PC-3 (cell line): ENCODE data around the gene LAMA2.

ENCODE experiments used
- EZH2phosphoT487 ChIP-seq: fragments of 300-600 bp; sonication (generic); IDR thresholded peaks from 2 replicates; pipeline ENCODE4 v1.6.1; 2018; ENCODE audit warnings: mild to moderate bottlenecking, antibody characterized with exemption, low read length, borderline replicate concordance
- TF ChIP-seq, protein P1 (sequence below): fragments of 300-600 bp; sonication (generic); conservative IDR thresholded peaks from 2 replicates; pipeline ENCODE4 v1.5.1; 2017; ENCODE audit warnings: antibody characterized with exemption, low read depth, mild to moderate bottlenecking, low read length

DNA sequence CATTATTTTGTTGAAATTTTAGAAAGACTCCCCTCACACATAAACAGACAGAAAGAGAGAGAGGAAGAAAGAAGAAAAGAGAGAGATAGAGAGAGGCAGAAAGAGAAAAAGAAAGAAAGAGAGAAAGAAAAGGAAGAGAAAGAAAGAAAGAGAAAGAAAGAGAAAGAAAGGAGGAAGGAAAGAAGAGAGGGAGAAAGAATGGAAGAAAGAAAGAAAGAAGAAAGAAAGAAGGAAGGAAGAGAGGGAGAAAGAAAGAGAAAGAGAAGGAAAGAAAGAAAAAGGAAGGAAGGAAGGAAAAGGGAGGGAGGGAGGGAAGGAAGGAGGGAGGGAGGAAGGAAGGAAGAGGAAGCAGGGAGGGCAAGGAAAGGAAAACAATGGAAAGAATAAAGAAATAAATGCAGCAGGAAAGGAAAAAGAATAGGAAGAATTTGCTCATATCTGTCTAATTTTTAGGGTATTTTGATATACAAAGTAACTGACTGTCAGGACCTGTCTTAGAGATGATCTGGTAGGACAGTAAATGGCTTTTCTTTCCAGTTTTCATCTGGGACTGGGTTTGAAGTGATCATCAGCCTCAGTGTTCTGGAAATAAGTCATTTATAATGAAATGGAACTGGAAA lies 325.6 kb downstream of the LAMA2 start:
- TF ChIP-seq, protein P1, sequence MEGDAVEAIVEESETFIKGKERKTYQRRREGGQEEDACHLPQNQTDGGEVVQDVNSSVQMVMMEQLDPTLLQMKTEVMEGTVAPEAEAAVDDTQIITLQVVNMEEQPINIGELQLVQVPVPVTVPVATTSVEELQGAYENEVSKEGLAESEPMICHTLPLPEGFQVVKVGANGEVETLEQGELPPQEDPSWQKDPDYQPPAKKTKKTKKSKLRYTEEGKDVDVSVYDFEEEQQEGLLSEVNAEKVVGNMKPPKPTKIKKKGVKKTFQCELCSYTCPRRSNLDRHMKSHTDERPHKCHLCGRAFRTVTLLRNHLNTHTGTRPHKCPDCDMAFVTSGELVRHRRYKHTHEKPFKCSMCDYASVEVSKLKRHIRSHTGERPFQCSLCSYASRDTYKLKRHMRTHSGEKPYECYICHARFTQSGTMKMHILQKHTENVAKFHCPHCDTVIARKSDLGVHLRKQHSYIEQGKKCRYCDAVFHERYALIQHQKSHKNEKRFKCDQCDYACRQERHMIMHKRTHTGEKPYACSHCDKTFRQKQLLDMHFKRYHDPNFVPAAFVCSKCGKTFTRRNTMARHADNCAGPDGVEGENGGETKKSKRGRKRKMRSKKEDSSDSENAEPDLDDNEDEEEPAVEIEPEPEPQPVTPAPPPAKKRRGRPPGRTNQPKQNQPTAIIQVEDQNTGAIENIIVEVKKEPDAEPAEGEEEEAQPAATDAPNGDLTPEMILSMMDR: no peak
- TF ChIP-seq EZH2phosphoT487: no peak
